SU-DHL-6 (cell line): ENCODE measurements around the gene ALOXE3.

Experiments used
- H2AFZ ChIP-seq: fragments of 200-600 bp; sonication (generic); 2 replicates; pipeline ENCODE4 v1.6.1; 2014; ENCODE audit warnings: low read depth, mild to moderate bottlenecking, moderate library complexity, mixed read lengths, antibody characterized with exemption, low read length; ENCODE audit not compliant: severe bottlenecking
- H3F3A ChIP-seq: fragments of 200-600 bp; shearing (Covaris generic); 2 replicates; pipeline ENCODE4 v1.6.0; 2016; ENCODE audit warnings: antibody characterized with exemption, mild to moderate bottlenecking; ENCODE audit not compliant: insufficient read depth
- H3K27ac ChIP-seq: fragments of 200-600 bp; sonication (generic); 2 replicates; pipeline ENCODE4 v1.5.1; 2016; ENCODE audit warnings: low read depth, mild to moderate bottlenecking, low read length, moderate library complexity, mixed read lengths
- H3K27me3 ChIP-seq: fragments of 200-600 bp; sonication (generic), shearing (Covaris generic); 2 replicates; pipeline ENCODE4 v1.6.0; 2014; ENCODE audit warnings: mild to moderate bottlenecking, low read length
- H3K36me3 ChIP-seq: fragments of 200-600 bp; sonication (generic); 2 replicates; pipeline ENCODE4 v1.6.1; 2014; ENCODE audit warnings: mild to moderate bottlenecking, low read length, mixed read lengths
- H3K4me2 ChIP-seq: fragments of 300-600, 200-600 bp; shearing (Covaris generic), sonication (generic); 2 replicates; pipeline ENCODE4 v1.6.0; 2014; ENCODE audit warnings: low read length, low read depth, mild to moderate bottlenecking; ENCODE audit not compliant: poor library complexity, severe bottlenecking
- H3K4me3 ChIP-seq: fragments of 200-600 bp; sonication (generic); 2 replicates; pipeline ENCODE4 v1.5.1; 2014; ENCODE audit warnings: antibody characterized with exemption, low read length, mild to moderate bottlenecking, mixed read lengths; ENCODE audit not compliant: insufficient read depth, poor library complexity, severe bottlenecking
- H3K79me2 ChIP-seq: fragments of 200-600 bp; sonication (generic); 2 replicates; pipeline ENCODE4 v1.6.1; 2014; ENCODE audit warnings: mild to moderate bottlenecking, low read length, moderate library complexity; ENCODE audit not compliant: insufficient read depth
- H3K9ac ChIP-seq: fragments of 200-600 bp; sonication (generic); 2 replicates; pipeline ENCODE4 v1.7.0; 2014; ENCODE audit warnings: mild to moderate bottlenecking, low read length
- H3K9me2 ChIP-seq: fragments of 200-600 bp; sonication (generic); replicated peaks from 2 replicates; pipeline ENCODE4 v1.6.1; 2014; ENCODE audit warnings: low read length; ENCODE audit not compliant: insufficient read depth
- H3K9me3 ChIP-seq: fragments of 200-600 bp; sonication (generic); 2 replicates; pipeline ENCODE4 v1.6.1; 2014; ENCODE audit warnings: low read length, mixed read lengths; ENCODE audit not compliant: insufficient read depth
- H4K20me1 ChIP-seq: fragments of 200-600 bp; sonication (generic); 2 replicates; pipeline ENCODE4 v1.6.1; 2014; ENCODE audit warnings: low read depth, mild to moderate bottlenecking, antibody characterized with exemption, low read length, moderate library complexity, mixed read lengths
- EZH2phosphoT487 ChIP-seq: fragments of 200-600 bp; sonication (generic), shearing (Covaris generic); conservative IDR thresholded peaks from 2 replicates; pipeline ENCODE4 v1.6.1; 2018; ENCODE audit warnings: mild to moderate bottlenecking, antibody characterized with exemption, low read length, moderate library complexity, mixed read lengths
- TF ChIP-seq, protein P1 (sequence below): fragments of 200-600 bp; sonication (generic); IDR thresholded peaks from one replicate; pipeline ENCODE4 v1.5.1; 2017; ENCODE audit warnings: antibody characterized with exemption, mild to moderate bottlenecking, low read length, moderate library complexity; ENCODE audit not compliant: insufficient read depth, poor library complexity, severe bottlenecking

ALOXE3 gene

GRCh38 chr17:8137645-8138373, 19.5 kb upstream of the ALOXE3 start:
- Histone ChIP-seq H3K27ac (no peak overlapping the region), H3K4me2 (peak overlapping the region; percentile 83), H3K9ac (peak overlapping the region; percentile 68; the same call in 1 of the 2 replicates), H3K36me3 (no peaks in the 10 kb centered on the region), H3K79me2 (no peaks in the 10 kb centered on the region), H3K9me2 (no peaks in the 10 kb centered on the region), H3F3A (peaks cover 4% of the 10 kb centered on the region; the same call in 1 of the 2 replicates), H4K20me1 (no peaks in the 10 kb centered on the region), H3K4me3 (no peak overlapping the region), H3K27me3 (no peaks in the 10 kb centered on the region), H3K9me3 (no peaks in the 10 kb centered on the region), H2AFZ (no peak overlapping the region)
- TF ChIP-seq, protein P1, sequence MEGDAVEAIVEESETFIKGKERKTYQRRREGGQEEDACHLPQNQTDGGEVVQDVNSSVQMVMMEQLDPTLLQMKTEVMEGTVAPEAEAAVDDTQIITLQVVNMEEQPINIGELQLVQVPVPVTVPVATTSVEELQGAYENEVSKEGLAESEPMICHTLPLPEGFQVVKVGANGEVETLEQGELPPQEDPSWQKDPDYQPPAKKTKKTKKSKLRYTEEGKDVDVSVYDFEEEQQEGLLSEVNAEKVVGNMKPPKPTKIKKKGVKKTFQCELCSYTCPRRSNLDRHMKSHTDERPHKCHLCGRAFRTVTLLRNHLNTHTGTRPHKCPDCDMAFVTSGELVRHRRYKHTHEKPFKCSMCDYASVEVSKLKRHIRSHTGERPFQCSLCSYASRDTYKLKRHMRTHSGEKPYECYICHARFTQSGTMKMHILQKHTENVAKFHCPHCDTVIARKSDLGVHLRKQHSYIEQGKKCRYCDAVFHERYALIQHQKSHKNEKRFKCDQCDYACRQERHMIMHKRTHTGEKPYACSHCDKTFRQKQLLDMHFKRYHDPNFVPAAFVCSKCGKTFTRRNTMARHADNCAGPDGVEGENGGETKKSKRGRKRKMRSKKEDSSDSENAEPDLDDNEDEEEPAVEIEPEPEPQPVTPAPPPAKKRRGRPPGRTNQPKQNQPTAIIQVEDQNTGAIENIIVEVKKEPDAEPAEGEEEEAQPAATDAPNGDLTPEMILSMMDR: no peak
- no peak for TF ChIP-seq EZH2phosphoT487

DNA sequence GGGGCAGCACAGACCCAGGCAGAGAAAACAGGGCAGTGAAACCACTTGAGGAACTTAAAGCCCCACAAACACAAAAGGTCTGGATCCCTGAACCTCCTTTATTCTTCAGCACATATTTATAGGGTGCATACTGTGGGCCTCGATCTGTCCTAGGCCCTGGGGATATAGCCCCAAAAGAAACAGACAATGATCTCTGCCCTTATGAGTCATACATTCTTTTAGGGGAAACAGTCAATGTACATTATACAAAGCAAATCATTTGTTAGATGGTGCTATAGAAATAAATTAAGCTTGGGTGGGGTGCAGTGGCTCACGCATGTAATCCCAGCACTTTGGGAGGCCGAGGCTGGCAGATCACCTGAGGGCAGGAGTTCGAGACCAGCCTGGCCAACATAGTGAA, 15.6 kb upstream of the ALOXE3 start:
- Histone ChIP-seq H4K20me1 (no peaks in the 10 kb centered on the region), H2AFZ (no peak overlapping the region), H3K27me3 (no peaks in the 10 kb centered on the region), H3K9ac (no peak overlapping the region), H3K4me2 (no peak overlapping the region), H3K79me2 (no peaks in the 10 kb centered on the region), H3K9me3 (no peaks in the 10 kb centered on the region), H3K27ac (no peak overlapping the region), H3K36me3 (no peaks in the 10 kb centered on the region), H3K9me2 (no peaks in the 10 kb centered on the region), H3K4me3 (no peak overlapping the region), H3F3A (no peaks in the 10 kb centered on the region)
- TF ChIP-seq EZH2phosphoT487: no peak
- TF ChIP-seq, protein P1: no peak

DNA sequence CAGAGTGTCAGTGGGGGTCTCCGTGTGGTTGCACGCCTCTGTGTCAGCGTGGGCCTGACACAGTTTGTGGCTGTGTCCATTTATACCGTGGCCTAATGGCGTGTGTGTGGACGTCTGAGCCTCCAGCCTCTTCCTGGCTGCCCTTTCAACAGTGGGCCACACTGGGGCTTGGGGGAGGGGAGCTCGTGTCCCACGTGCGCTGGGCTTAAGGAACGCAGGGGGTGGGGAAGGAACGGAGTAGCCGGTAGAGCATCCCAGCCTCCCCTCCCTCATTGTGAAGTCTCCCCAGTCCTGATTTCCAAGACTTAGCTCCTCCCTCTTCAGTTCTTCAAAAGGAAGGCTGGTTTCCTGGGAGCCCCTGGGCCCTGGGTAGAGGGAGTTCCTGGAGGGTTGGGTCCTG, 15.1 kb upstream of the ALOXE3 start:
- no peaks in the 10 kb centered on the region for H3K79me2 ChIP-seq
- H3K4me3 ChIP-seq: no peak overlapping the region
- H4K20me1 ChIP-seq: no peaks in the 10 kb centered on the region
- H3K9me2 ChIP-seq: no peaks in the 10 kb centered on the region
- no peak overlapping the region for H3K9ac ChIP-seq
- no peaks in the 10 kb centered on the region for H3K36me3 ChIP-seq
- H3K9me3 ChIP-seq: no peaks in the 10 kb centered on the region
- H3K4me2 ChIP-seq: no peak overlapping the region
- no peaks in the 10 kb centered on the region for H3F3A ChIP-seq
- H3K27me3 ChIP-seq: no peaks in the 10 kb centered on the region
- no peak overlapping the region for H2AFZ ChIP-seq
- no peak for TF ChIP-seq EZH2phosphoT487
- TF ChIP-seq, protein P1: no peak
- no peak overlapping the region for H3K27ac ChIP-seq
